ENCODE results near the gene ZSCAN18. TPM values are rescaled to one million over a fixed set of nuclear protein-coding genes. Genes with fewer than 3 reads are reported as not detected.

The ZSCAN18 gene
- total RNA-seq, 4 donors from 2014 or later, result 20.8 to 75.1 (median 47.7) TPM

DNA sequence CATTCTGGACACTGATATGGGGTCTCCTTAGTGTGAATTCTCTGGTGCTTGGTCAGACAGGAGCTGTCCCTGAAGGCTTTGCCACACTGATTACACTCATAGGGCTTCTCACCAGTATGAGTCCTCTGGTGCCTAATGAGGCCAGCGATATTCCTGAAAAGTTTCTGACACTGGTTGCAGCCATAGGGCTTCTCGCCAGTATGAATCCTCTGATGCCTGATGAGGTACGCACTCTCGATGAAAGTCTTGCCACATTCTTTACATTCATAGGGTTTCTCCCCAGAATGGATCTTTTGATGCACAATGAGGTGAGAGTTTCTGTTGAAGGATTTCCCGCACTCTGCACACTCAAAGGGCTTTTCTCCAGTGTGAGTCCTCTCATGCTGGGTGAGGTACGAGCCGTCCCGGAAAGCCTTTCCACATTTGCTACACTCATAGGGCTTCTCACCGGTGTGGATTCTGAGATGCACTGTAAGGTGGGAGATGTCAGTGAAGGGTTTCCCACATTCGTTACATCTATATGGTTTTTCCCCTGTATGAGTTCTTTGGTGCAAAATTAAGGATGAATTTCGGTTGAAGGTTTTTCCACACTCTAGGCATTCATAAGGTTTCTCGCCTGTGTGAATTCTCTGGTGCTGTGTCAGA lies 30.1 kb upstream of the ZSCAN18 start:
- peaks cover 7 to 100% (median 62%) of the 10 kb centered on the region in 4 donors for H3K9me3 ChIP-seq

DNA sequence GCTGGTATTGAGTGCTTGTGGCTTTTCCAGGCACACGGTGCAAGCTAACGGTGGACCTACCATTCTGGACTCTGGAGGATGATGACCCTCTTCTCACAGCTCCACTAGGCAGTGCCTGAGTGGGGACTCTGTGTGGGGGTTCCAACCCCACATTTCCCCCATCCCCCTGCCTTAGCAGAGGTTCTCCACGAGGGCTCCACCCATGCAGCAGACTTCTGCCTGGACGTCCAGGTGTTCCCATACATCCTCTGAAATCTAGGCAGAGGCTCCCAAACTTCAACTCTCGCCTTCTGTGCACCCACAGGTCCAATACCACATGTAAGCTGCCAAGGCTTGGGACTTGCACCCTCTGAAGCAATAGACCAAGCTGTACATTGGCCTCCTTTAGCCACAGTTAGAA lies 25.3 kb upstream of the ZSCAN18 start:
- Histone ChIP-seq H3K27me3 (no peaks in the 10 kb centered on the region), H3K4me3 (no peak overlapping the region), H3K9me3 (peaks cover 4 to 97% (median 52%) of the 10 kb centered on the region in 4 donors), H3K36me3 (peaks cover 0 to 15% (median 0%) of the 10 kb centered on the region in 3 donors), H3K27ac (no peak overlapping the region), H3K4me1 (no peaks in the 10 kb centered on the region)
- TF ChIP-seq, protein P1, sequence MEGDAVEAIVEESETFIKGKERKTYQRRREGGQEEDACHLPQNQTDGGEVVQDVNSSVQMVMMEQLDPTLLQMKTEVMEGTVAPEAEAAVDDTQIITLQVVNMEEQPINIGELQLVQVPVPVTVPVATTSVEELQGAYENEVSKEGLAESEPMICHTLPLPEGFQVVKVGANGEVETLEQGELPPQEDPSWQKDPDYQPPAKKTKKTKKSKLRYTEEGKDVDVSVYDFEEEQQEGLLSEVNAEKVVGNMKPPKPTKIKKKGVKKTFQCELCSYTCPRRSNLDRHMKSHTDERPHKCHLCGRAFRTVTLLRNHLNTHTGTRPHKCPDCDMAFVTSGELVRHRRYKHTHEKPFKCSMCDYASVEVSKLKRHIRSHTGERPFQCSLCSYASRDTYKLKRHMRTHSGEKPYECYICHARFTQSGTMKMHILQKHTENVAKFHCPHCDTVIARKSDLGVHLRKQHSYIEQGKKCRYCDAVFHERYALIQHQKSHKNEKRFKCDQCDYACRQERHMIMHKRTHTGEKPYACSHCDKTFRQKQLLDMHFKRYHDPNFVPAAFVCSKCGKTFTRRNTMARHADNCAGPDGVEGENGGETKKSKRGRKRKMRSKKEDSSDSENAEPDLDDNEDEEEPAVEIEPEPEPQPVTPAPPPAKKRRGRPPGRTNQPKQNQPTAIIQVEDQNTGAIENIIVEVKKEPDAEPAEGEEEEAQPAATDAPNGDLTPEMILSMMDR (IDR thresholded peaks at IDR 0.05), result no peak
- no peak for TF ChIP-seq POLR2A (IDR thresholded peaks at IDR 0.05)
- DNase-seq, result no peak

More for the DNA sequence above, 30.1 kb upstream of the ZSCAN18 start:
- H3K27me3 ChIP-seq, result no peaks in the 10 kb centered on the region
- no peaks in the 10 kb centered on the region for H3K4me1 ChIP-seq
- H3K4me3 ChIP-seq, result no peak overlapping the region
- TF ChIP-seq POLR2A (IDR thresholded peaks at IDR 0.05), result no peak
- TF ChIP-seq, protein P1 (IDR thresholded peaks at IDR 0.05), result no peak
- no peak overlapping the region for H3K27ac ChIP-seq
- no peak for DNase-seq
- H3K36me3 ChIP-seq, result peaks cover 6 to 63% (median 6%) of the 10 kb centered on the region in 3 donors

DNA sequence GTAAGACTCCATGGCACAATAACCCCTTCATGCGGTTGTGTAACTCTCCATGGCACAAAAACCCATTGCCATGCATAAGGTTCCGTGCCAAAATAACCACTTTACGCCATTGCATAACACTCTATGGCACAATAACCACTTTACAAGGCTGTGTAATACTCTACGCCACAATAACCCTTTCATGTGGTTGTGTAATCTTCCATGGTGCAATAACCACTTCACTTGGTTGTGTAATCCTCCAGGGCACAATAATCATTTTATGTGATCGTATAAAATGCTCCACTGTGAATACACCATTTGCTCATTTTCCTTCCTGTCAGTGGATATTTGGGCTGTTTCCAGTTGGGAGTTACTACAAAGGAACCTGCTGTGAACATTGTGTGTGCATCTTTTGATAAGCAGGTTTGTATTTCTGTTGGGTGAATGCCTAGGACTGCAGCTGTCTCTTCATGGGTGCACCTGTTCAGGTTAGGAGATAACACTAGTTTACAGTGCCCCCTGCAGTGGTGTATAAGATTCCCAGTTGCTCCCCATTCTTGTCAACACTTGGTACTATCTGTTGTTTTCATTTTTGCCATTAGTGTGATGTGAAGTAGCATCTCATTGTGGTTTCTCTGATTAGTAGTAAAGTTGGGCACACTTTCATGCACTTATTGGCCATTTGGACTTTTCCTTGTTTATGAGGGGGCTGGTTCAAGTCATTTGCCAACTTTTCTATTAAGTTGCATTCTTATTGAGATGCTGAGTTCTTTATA lies 21.1 kb upstream of the ZSCAN18 start:
- TF ChIP-seq POLR2A (IDR thresholded peaks at IDR 0.05), result no peak
- TF ChIP-seq, protein P1 (IDR thresholded peaks at IDR 0.05), result no peak
- H3K36me3 ChIP-seq, result no peaks in the 10 kb centered on the region
- no peak for DNase-seq
- H3K4me1 ChIP-seq, result no peaks in the 10 kb centered on the region
- no peaks in the 10 kb centered on the region for H3K27me3 ChIP-seq
- H3K27ac ChIP-seq, result no peak overlapping the region
- peaks cover 0 to 81% (median 38%) of the 10 kb centered on the region in 4 donors for H3K9me3 ChIP-seq
- no peak overlapping the region for H3K4me3 ChIP-seq

DNA sequence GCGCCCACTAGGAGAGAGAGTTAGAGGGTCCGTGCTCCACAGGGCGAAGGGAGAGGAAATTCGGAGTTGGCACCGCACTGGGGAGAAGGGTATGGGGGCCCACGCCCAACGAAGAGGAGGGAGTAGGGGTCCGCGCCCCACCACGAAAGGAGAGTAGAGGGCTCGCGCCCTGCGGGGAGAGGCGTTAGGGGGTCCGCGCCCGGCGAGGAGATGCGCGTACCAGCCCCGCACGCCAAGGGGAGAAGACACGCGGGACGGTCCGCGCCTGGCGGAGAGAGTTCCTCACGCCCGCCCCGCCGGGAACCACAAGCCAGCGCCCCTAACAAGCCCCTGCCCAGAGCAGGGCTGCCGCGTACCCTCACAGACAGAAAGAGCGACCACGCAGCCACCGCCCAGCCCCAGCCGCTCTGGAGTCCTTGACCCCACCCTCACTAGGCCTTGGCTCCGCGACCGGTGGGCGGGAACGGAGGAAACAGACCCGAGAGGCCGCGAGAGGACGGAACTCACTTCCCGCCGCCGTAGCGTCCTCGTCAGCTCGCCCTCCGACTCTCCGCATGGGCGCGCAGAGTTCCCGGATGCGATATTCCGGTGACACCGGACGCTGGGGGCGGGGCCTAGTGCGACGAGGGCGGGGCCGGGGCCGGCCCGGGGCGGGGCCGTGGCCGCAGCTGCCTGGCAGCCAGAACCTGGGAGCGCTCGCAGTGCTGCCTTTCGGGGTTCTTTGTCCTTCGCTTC lies 20.0 kb upstream of the ZSCAN18 start:
- H3K4me1 ChIP-seq, result no peaks in the 10 kb centered on the region
- no peaks in the 10 kb centered on the region for H3K27me3 ChIP-seq
- no peak for TF ChIP-seq POLR2A (IDR thresholded peaks at IDR 0.05)
- TF ChIP-seq, protein P1 (IDR thresholded peaks at IDR 0.05), result no peak
- H3K36me3 ChIP-seq, result no peaks in the 10 kb centered on the region
- H3K27ac ChIP-seq, result no peak overlapping the region
- peaks cover 0 to 78% (median 35%) of the 10 kb centered on the region in 4 donors for H3K9me3 ChIP-seq
- H3K4me3 ChIP-seq, result no peak overlapping the region
- no peak for DNase-seq

DNA sequence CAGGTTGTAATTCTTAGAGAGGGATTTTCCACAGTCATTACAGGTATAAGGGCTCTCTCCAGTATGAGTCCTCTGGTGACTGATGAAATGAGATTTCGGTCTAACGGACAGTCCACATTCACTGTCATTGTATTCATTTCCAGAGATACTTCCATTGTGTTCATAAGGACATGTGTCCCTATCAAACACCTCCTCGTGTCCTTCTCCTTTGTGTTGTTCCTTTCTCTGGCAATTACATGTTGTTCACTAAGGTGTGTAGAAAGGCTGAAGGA lies 10.5 kb upstream of the ZSCAN18 start:
- H3K36me3 ChIP-seq, result no peaks in the 10 kb centered on the region
- no peak overlapping the region for H3K27ac ChIP-seq
- H3K9me3 ChIP-seq, result peaks cover 0 to 91% (median 32%) of the 10 kb centered on the region in 4 donors
- DNase-seq, result no peak
- H3K4me1 ChIP-seq, result no peaks in the 10 kb centered on the region
- TF ChIP-seq, protein P1 (IDR thresholded peaks at IDR 0.05), result no peak
- H3K4me3 ChIP-seq, result no peak overlapping the region
- no peaks in the 10 kb centered on the region for H3K27me3 ChIP-seq

Measured in Peyer's patch (tissue), 4 donors.